SK-N-SH treated with all-trans-retinoic acid at 6 μM for 48 hours (cell line): ENCODE measurements around the gene MAOA.

Experiments
- ARNTL ChIP-seq: fragments of 450-650 bp; formaldehyde crosslinking; IDR thresholded peaks from 2 replicates; pipeline ENCODE4 v1.5.0; 2020; ENCODE audit warnings: low read depth, mild to moderate bottlenecking, moderate library complexity, borderline replicate concordance
- CSDC2 ChIP-seq: fragments of 250-450 bp; sonication (Bioruptor Pico); IDR thresholded peaks from 2 replicates; pipeline ENCODE4 v1.5.0; 2020; ENCODE audit warnings: mild to moderate bottlenecking, moderate library complexity
- CSRNP3 ChIP-seq: fragments of 250-450 bp; sonication (Bioruptor Pico); IDR thresholded peaks from 2 replicates; pipeline ENCODE4 v1.5.1; 2021; ENCODE audit warnings: mild to moderate bottlenecking, moderate library complexity
- ESRRG ChIP-seq: fragments of 250-450 bp; sonication (Bioruptor Pico); IDR thresholded peaks from 2 replicates; pipeline ENCODE4 v1.6.1; 2021; ENCODE audit warnings: mild to moderate bottlenecking
- ISL1 ChIP-seq: fragments of 250-450 bp; sonication (Bioruptor Pico); IDR thresholded peaks from 2 replicates; pipeline ENCODE4 v2.1.2; 2022; ENCODE audit warnings: mild to moderate bottlenecking, moderate library complexity
- PPARA ChIP-seq: fragments of 250-450 bp; sonication (Bioruptor Pico); IDR thresholded peaks from 2 replicates; pipeline ENCODE4 v1.5.0; 2020; ENCODE audit warnings: mild to moderate bottlenecking, borderline replicate concordance
- ZC3H10 ChIP-seq: fragments of 250-450 bp; sonication (Bioruptor Pico); IDR thresholded peaks from 2 replicates; pipeline ENCODE4 v1.5.1; 2021; ENCODE audit warnings: mild to moderate bottlenecking, moderate library complexity
- ZFP30 ChIP-seq: fragments of 450-650 bp; formaldehyde crosslinking; IDR thresholded peaks from 2 replicates; pipeline ENCODE4 v1.5.0; 2022; ENCODE audit warnings: mild to moderate bottlenecking, moderate library complexity
- ZNF565 ChIP-seq: fragments of 450-650 bp; formaldehyde crosslinking; conservative IDR thresholded peaks from 2 replicates; pipeline ENCODE4 v1.5.0; 2020; ENCODE audit warnings: low read depth, mild to moderate bottlenecking, moderate library complexity
- ZNF70 ChIP-seq: fragments of 450-650 bp; formaldehyde crosslinking; IDR thresholded peaks from 2 replicates; pipeline ENCODE4 v1.5.0; 2020; ENCODE audit warnings: mild to moderate bottlenecking, moderate library complexity
- TF ChIP-seq, protein P1 (sequence below): fragments of 250-450 bp; sonication (Bioruptor Pico); IDR thresholded peaks from 2 replicates; pipeline ENCODE4 v1.5.1; 2020; ENCODE audit warnings: low read depth, mild to moderate bottlenecking, moderate library complexity
- TF ChIP-seq, protein P2 (sequence below): fragments of 250-450 bp; sonication (Bioruptor Pico); IDR thresholded peaks from 2 replicates; pipeline ENCODE4 v1.8.0; 2020; ENCODE audit warnings: mild to moderate bottlenecking, moderate library complexity, borderline replicate concordance

DNA sequence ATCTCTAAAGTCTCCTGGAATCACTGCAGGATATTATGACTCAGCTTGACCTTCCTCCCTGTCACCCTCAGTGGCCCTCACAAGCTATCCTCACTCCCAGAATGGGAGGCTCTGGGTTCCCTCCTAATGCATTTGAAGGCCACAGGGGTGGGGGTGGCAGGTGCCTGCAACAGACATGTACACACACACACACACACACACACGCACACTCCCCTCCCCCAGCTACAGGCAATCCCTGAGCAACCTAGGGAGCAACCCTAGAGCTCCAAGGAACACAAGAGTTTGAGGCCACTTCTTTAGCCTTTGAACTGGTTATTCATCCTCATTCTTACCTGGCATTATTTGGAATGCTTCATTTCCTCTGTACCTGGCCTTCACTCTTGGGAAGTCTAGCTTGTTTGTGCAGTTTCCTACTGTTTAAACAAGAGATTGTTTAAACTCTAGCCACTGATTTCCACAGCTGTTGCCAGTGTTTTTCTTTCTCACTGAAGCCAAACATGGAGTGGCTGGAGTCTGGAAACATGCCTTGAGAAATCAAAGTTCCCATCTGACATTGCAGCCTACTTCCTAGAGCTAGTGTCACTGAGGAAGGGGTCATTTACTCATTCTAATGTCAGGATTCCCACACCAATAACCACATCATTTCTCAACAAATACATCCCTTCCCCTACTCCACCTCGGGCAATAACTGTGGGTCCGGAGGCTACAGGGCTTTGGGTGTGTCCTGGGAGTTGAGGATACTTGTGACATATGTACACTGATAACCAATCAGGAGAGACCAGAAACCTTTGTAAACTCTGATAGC, 37.7 kb downstream of the MAOA start:
- TF ChIP-seq ZNF565 (CRISPR knock-in tag) (no peak), ISL1 (CRISPR knock-in tag) (no peak), CSDC2 (no peak), CSRNP3 (no peak), ESRRG (CRISPR knock-in tag) (no peak), ZNF70 (no peak), ZFP30 (CRISPR knock-in tag) (no peak), ZC3H10 (CRISPR knock-in tag) (no peak), PPARA (CRISPR knock-in tag) (no peak), ARNTL (CRISPR knock-in tag) (no peak)
- TF ChIP-seq, protein P1, sequence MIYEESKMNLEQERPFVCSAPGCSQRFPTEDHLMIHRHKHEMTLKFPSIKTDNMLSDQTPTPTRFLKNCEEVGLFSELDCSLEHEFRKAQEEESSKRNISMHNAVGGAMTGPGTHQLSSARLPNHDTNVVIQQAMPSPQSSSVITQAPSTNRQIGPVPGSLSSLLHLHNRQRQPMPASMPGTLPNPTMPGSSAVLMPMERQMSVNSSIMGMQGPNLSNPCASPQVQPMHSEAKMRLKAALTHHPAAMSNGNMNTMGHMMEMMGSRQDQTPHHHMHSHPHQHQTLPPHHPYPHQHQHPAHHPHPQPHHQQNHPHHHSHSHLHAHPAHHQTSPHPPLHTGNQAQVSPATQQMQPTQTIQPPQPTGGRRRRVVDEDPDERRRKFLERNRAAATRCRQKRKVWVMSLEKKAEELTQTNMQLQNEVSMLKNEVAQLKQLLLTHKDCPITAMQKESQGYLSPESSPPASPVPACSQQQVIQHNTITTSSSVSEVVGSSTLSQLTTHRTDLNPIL (CRISPR knock-in tag), result no peak
- TF ChIP-seq, protein P2, sequence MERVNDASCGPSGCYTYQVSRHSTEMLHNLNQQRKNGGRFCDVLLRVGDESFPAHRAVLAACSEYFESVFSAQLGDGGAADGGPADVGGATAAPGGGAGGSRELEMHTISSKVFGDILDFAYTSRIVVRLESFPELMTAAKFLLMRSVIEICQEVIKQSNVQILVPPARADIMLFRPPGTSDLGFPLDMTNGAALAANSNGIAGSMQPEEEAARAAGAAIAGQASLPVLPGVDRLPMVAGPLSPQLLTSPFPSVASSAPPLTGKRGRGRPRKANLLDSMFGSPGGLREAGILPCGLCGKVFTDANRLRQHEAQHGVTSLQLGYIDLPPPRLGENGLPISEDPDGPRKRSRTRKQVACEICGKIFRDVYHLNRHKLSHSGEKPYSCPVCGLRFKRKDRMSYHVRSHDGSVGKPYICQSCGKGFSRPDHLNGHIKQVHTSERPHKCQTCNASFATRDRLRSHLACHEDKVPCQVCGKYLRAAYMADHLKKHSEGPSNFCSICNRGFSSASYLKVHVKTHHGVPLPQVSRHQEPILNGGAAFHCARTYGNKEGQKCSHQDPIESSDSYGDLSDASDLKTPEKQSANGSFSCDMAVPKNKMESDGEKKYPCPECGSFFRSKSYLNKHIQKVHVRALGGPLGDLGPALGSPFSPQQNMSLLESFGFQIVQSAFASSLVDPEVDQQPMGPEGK (CRISPR knock-in tag), result no peak
